Activated T-helper 9 cell treated with anti-CD3 and anti-CD28 coated beads, Interleukin-2, amount 50 U/mL, for 16 hours (primary cell): ENCODE data around the gene GRIA4.
"Not testable (repeated sequence)": the region's sequence is repeated elsewhere in the genome, so short reads cannot be mapped to it uniquely, and the experiment has no call there.

ENCODE experiments used
- DNase-seq: peaks from one replicate; pipeline ENCODE4 v3.0.0-alpha.2; 2020; ENCODE audit warnings: low read depth

Gene GRIA4

DNA sequence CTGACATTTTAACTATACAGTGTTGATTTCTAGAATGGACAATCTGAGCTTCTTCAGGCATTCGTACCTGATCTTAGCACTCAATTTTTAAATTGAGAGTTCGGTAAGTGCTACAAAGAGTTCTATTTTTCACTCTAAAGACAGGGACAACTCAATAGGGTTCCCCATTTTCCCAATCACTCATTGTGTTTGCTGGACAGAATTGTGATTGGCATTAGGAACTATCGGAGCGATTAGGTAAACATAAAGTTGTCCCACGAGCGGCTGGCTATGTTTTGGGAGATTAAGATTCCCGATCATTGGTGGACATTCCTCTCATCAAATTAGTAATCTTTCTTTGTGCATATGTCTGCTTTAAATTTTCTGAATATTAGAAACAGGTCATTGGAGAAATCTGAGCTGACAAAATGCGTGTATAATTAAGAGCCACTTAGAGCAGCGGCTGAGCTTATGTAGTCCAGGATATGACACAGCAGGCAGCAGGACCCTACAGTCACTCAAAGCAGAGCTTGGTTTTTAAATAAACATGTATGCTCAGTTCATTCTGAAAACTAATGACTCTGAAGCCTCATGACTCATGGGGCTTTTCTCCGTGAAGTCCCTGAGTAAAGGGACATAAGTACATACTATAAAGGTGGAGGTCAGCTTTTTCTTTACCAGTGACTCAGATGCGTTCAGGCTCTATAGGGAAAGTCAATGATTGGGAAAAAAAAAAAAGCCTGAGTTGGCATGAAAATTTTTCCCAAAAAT, 109.4 kb downstream of the GRIA4 start:
- DNase-seq: no peak

DNA sequence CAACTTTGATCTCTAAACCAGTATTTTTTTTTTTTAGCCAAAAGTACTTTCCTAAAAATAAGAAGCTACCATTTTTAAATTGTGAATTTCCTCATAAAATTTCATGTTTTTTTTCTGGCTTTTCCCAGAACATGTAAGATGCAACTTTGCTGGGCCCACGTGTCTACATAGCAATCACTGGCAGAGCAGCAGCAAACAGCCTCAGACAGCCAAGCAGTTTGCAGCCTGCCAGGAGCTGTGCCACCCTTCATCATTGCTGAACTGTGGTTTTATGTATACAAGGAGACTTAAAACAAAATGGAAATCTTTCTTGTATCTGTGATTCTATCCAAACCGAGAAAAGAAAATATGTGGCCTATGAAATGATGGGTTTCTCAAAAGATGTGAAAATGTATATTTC, 110.2 kb downstream of the GRIA4 start:
- no peak for DNase-seq

DNA sequence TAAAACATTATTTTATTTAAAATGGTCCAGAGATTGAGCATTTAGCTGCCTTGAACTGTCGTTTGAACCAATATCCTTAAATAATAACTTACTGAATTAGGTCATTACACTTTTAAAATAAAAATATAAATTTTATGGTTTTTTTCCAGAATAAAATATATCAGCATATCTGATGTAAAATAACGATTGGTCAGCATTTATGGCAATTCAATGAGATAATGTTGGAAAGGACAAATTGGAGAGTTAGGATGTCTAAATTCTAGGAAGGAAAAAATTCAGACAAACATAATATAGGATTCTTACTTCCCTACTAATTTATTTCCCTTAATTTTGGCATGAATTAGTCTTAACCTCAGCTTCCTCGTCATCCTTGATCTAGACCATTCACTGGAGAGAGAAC, 113.4 kb downstream of the GRIA4 start:
- no peak for DNase-seq

DNA sequence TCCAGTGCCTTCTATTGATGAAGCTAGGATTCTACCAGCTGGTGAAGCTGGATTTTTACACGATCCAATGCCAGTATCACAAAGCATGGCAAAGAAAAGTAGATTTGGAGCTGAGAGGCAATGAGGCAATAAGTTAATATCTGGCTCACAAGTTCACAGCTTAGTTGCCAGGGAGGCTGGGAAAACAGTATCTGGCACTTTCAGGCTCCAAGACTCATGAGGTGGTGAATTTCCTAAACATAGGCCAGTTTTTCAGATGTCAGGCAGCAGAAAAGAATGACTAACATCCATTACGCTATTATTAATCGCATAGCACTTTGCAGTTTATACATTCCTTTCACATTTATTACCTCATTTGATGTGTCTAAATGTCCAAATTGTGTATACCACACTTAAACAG, 122.7 kb downstream of the GRIA4 start:
- no peak for DNase-seq

DNA sequence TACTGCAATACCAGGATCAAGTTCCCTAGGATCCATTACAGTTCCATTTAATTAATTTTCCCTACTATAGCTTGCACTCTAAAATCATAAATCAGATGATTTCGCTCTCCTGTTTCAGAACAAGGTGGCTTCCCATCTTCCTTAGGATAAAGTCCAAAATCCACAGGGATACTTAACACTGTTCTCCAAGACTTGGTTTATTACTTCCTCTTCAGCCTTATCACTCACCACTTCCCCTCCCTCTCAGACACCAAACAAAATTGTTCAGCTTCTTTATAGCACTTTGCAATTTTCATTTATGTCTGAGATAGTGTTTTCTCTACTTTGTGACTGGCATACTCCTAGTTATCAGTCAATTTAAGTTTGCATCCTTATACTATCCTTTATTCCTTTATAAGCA, 124.6 kb downstream of the GRIA4 start:
- no peak for DNase-seq

DNA sequence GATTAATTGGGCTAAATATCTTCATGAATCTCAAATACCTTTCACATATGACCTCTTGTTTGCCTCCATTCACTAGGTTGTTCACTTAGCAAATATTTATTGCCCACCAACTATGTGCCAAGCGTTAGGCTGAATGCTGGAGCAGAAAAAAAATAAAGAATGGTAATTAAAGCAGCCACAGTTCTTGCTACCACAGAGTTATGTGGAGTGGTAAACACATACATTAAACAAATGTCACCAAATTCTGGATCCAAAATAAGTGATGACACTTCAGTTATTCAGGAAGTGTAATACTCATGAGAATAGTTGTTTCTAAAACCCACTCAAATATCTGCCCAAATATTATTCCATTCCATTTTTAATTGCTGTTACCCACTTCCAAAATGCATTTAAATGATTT, 128.4 kb downstream of the GRIA4 start:
- no peak for DNase-seq

DNA sequence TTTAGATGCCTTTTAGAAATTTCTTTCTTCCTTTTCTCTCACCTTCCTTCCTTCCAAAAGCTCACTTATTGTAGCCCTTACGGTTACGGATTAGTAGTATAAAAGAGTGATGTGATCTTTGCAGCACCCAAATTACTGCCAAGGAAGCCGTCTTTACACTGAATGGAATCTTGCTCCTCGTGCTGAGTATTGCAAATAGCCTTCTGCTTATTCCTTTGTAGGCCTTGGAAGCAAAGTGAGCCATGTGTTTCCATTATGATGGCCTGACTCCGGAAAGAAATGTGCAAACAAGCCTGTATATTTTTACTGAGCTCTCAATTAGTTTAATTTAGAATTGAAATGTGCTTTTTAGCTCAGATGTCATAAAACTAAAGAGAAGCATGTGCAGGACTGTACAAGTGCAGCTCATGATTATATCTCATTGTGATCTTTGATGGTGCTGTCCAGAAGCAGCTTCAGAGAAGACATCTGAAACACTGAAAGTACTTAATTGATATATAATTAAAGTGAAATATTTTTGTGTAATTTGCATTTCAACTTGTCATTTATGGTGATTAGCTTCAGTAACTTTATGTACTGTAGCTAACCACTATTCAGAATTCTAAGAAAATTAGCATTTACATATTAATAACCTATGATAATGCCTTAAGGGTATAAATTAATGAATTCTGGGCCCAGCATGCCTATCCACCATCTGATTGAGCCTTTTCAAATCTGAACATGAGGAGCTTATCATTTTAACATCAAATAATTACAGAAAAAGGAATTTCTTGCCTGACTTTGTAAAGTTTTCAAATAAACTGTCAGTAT, 129.3 kb downstream of the GRIA4 start:
- no peak for DNase-seq

DNA sequence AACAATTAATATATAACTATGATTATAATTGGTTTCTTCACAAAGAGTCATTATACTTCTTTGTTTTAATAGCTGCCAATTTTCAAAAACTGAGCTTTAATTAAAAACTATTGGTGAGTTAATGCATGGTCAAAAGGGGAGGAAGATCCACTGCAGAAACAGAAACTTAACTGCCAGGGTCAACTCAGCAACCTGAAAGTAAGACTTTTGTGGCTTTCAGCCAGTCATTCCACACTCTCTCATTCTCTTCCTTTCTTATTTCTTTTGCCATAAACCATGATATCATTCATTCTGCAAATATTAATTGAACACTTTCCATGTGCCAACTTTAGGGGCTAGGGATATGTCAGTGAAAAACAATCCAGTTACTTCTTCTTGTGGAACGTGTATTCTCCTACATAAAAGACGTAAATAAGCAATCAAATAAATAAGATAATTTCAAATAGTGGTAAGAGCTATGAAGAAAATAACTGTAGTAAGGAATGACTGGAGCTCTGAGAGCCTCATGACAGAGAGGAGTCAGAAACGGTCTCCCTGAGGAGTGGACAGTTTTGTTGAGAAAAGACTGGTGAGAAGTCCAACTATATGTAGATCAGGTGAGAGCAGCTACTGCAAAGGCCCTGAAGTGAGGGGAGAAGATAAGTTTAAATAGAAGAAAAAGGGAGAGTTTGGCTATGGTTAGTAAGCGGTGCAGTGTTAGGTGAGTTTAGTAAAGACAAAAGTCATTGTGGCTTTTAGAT, 130.5 kb downstream of the GRIA4 start:
- no peak for DNase-seq

DNA sequence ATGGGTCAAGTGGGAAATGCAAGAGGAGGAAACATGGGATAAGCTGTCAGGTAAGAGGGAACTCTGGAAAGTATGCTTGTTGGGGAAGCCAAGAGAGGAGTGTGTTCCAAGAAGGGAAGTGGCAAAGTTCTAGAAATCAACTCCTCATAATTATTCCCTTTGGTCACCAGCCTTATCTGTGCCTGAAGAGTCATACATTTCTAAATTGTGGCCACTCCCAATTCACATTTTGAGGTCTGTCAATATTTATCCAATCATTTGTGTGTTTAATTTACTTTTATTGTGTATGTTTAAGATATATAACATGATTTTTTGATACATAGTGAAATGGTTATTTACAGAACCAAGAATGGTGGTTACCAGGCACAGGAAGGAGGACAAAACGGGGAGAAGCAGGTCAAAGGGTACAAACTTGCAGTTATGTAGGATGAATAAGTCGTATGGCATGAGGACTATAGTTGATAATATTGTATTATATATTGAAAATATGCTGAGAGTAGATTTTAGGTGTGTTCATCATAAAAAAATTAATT, 131.7 kb downstream of the GRIA4 start:
- no peak for DNase-seq

DNA sequence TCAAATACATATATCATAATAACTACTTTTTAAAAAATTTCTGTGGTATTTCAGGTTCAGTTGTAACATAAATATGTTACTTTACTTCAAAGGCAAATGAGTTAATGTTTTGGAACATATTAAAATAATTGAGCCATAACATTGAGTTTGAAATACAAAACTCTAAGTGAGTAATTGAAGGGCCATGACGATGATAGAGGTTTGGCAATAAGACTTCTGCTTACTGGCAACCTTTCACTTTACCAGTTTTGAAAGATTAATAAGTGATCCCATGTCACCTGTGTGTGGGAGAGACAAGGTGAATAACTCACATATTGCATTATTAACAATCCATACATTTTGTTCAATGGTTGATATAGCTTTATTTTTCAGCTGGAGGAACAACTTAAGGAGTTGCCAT, 144.4 kb downstream of the GRIA4 start:
- DNase-seq: no peak

DNA sequence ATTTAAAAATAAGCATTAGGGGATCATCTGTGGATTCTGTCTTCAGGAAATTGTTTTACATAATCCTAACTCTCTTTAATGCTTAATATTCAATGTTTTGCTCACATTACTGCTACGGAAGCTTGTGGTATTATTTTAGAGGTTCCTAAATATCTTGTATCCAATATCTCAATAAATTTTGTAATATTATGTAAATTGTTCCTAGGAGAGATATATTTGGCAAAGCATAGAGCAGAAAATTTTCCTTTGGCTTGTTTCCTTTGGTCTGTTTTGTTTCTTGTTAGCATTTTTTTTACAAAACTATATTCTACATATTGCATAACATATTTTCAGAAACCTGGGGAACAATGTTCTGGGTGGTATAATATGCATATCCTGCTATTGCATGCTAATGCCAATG, 144.8 kb downstream of the GRIA4 start:
- no peak for DNase-seq

DNA sequence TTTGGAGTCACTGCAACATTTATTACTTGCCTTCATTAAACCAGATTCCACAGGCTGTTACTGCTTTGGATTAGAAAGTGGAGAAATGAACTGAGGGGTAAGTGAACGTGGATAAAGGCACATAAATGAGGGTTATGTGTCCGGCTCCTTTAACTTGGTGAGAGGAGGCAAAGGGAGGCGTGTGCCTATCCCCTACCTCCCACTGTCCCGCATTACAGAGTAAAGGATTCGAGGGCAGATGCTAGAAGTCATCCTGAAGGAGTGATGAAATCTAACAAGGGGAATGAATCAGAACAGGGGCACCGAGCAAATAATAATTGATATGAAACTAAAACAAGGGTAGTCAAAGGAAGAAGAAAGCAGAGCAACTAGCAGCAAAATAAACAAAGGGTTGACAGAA, 147.2 kb downstream of the GRIA4 start:
- DNase-seq: no peak

DNA sequence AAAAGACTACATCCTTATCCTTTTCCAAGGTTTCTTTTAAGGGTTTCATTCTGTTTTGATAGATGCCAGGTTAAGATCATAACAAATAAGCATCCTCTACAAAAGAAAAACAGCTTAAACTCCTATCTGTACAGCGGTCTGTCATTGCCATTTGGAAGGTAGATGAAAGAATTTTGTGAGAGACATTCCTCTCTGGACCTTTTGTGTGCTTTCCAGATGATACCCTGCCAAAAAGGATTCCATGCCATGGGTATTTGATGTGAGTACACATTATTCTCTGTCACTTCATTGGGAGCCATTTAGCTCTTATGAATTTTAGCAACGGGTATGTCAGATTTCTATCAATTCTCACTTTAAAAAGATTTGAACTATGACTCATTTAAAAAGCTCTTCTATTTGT, 153.7 kb downstream of the GRIA4 start:
- DNase-seq: no peak

DNA sequence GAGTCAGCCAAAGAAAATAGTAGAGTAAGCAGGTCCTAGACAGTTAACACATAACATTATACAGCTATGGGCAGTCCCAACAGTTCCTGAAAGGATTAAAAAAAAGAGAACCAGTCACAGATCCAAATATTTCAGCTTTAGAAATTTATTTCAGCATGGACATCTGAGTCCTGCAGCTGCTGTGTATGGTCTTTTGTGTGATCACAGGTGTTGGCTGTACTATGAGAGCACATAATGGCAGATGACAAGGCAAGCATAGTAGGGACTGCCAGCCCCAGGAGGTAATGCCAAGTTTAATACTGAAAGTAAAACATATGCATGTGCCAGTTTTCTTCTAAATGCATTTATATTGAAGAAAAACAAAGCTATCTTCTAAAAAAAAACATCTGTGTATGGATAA, 158.1 kb downstream of the GRIA4 start:
- DNase-seq: no peak

DNA sequence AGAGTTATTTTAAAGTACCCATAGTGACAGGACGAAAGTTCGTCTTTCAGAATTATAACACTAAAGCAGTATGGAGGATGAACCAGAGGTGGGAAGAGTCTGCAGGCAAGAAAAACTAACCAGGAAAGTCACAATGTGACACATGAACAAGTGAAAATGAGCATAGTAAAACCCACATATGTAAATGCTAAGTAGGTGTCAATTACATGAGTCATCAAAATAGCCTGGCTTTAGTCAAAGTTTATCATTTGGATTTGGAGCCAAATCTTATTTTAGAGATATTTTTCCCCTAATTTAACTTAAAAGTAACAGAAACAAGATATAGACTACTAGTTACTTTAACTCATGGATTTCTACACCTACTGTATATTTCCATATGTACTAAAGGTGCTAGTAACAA, 159.8 kb downstream of the GRIA4 start:
- no peak for DNase-seq

DNA sequence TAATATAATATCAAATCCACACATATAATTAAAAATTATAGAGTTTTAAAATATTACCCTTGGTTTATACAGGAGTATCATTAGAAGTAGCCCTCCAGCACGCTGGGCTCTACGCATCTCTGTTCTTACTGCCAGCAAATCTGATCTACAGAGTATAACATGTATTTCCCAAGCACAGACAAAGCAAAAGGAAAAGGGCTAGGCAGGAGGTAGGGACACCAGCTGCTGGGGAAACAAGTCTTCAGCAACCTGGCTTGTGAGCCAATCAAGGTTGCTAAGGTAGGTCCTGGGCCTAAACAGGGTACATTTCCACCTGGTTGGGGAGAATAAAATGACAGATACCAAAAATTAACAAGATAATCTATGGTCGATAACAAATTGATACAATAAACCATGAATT, 163.6 kb downstream of the GRIA4 start:
- not testable (repeated sequence) for DNase-seq

DNA sequence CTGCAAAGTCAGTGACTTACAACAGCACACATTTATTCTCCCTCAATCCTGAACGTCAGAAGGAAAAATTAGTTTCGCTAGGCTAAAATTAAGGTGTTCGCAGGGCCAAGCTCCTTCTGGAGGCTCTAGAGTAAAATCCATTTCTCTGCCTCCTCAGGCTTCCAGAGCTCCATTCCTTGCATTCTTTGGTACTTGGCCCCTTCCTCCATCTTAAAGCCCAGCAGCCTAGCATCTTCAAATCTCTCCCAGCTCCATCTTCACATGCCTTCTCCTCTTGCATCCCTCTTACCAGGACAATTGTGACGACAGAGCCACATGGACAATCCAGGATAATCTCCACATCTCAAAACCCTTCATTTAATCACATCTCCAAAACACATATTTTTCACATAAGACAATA, 165.0 kb downstream of the GRIA4 start:
- no peak for DNase-seq

DNA sequence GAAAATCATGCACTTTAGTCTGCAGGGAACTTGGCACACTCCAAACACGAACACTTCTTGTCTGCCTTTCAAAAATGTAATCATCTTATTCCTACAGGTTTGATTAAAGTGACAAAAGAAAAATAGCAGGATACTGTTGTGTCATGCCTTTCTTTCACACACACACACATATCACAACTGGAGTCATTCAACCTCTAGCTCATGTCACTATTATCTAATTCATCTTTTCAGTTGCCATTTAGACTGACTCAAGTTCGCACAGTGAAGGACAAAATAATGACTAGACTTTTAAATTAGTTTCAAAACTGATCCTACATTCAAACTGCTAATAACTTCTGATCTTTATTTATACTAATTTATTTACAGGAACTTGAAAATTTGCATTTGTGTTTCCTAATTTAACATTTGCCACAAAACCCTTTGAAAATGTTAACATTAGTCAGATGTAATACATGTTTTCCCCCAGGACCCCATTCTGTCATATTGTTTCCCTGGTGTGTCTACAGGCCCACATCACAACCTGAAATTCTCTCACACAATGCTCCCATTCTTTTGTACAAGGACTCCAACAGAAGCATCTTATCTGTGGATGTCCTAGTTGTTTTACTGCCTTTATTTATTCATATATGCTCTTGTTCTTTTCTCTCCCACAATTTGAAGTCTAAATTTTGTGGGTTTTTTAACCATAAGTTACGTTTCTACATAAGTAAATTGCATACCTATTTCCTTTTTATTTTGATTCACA, 171.1 kb downstream of the GRIA4 start:
- no peak for DNase-seq

DNA sequence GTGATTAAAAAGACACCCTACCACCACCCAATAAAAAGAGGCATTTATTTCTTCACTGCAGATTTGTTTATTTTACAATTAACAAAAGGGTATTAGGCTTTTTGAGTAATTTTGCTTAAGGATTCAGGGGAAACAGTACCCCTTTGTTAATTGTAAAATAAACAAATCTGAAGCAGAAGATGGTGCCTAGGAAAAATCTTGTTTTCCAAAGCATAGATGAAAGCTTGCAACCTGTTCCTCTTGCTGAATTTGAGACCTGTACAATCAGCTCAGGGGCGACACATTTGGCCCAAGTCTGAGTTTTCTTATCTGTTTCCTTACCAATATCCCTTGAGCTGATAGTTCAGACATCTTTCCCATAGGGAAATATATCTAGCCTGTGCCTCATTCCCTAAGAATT, 171.9 kb downstream of the GRIA4 start:
- no peak for DNase-seq

DNA sequence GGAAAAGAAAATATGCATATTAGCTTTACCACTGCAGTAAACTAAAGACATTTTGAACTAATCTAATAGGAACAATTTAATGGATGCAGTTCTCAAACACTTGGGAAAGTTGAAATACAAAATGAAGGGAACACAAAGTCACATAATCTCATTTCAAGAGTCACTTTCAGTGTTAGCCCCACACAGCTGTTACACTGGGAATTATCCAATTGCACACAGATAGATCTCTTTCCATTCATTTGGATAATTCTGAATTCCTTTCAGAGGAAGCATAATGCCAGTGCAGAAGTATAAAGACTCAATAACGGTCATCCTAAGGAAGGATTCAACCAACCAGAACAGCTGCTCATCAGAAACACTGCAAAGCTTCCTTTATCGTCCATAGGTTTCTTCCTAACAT, 173.3 kb downstream of the GRIA4 start:
- no peak for DNase-seq

DNA sequence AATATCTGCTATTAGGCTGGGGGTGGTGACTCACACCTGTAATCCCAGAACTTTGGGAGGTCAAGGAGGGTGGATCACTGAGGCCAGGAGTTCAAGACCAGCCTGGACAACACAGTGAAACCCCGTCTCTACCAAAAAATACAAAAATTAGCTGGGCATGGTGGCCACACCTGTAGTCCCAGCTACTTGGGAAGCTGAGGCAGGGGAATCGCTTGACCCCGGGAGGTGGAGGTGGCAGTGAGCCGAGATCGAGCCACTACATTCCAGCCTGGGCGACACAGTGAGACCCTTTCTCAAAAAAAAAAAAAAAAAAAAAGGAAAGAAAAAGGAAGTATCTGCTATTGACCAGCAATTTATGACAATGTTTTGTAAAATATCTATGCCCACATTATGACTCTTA, 176.0 kb downstream of the GRIA4 start:
- DNase-seq: not testable (repeated sequence)

DNA sequence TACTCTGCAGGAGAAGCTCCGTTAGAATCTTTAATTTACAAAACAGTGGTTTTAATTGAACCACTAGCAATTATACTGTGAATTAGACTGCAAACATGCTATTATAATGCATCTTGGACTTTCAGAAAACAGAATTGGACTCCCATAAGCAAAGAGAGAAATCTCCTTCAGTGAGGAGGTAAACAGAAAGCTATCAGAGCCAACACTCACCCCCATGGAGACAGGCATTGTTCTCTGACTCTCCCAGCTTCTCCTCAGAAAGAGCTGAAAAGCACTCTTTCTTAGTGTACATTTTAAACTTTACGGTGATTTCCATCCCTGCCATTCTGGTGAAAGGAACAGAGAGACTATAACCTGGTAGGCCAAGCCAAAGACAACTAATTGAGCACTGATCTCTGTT, 176.9 kb downstream of the GRIA4 start:
- no peak for DNase-seq
